ENCODE data around the gene TFF2.

DNA sequence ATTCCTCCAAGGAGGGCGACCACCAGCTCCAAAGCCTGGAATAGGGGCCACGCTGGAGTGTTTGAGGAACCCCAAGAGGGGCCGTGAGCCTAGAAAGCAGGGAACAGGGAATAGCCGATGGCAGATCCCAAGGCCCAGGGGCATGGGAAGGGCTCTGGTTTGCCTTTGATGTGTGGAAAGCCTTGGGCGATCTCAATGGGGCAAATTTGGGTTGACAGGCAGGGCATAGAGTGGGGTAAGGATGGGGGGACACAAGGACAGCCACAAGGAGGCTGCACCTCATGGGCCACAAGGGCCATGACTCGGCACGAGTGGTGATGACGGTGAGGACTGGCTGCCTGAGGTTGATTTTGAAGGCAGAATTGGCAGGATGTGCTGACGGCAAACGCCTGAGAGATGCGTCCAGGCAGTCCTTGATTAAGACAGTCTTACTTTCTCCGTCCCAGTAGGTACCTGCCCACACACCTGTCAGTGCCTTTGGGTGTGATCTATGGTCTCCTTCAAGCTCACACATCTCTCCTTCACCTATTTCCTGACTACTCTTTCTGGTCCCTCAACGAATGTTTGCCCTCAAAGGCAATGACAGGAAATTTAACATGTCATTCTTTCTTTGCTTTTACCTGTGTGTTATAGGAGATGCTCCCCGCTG is 47.1 kb upstream of the TFF2 start:
- TF ChIP-seq POLR2A (IDR thresholded peaks at IDR 0.05; ENCODE audit: low read depth, low read length) (no peak), MXI1 (IDR thresholded peaks at IDR 0.05; ENCODE audit: borderline replicate concordance, low read depth, low read length) (no peak), SMC3 (IDR thresholded peaks at IDR 0.05; ENCODE audit: low read depth, low read length) (no peak), CEBPB (IDR thresholded peaks at IDR 0.05; ENCODE audit: low read depth, low read length) (no peak)
- TF ChIP-seq, protein P1, sequence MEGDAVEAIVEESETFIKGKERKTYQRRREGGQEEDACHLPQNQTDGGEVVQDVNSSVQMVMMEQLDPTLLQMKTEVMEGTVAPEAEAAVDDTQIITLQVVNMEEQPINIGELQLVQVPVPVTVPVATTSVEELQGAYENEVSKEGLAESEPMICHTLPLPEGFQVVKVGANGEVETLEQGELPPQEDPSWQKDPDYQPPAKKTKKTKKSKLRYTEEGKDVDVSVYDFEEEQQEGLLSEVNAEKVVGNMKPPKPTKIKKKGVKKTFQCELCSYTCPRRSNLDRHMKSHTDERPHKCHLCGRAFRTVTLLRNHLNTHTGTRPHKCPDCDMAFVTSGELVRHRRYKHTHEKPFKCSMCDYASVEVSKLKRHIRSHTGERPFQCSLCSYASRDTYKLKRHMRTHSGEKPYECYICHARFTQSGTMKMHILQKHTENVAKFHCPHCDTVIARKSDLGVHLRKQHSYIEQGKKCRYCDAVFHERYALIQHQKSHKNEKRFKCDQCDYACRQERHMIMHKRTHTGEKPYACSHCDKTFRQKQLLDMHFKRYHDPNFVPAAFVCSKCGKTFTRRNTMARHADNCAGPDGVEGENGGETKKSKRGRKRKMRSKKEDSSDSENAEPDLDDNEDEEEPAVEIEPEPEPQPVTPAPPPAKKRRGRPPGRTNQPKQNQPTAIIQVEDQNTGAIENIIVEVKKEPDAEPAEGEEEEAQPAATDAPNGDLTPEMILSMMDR (conservative IDR thresholded peaks at IDR 0.05; ENCODE audit: low read depth, low read length), result no peak
